ENCODE results near the gene DOCK4.

Gene DOCK4

DNA sequence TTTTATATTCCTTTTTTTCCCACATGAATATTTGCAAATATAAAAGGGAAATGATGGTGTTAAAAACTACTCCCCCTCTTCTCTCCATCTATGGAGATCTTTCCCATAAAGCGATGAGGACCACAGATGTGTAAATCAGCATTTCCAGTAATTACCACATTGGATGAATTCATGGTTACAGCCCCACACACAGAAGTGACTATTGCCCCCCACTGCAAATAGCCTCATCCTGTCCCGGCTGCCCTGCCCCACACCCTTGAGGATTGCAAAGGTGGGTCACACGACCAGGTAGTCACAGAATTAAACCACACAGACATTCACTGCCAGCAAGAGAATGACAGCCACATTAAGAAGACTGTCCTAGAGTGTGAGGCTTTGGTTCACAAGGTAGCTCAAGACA is 145.1 kb downstream of the DOCK4 start:
- no peak overlapping the region for H3K4me3 ChIP-seq
- intact Hi-C loops (cut with DNase I; ENCODE audit: low total_unique reads), result no loop called here
- no peak overlapping the region for H3K27ac ChIP-seq
- no peaks in the 10 kb centered on the region for H3K27me3 ChIP-seq
- no peaks in the 10 kb centered on the region for H3K9me3 ChIP-seq
- no peak for DNase-seq
- TF ChIP-seq, protein P1, sequence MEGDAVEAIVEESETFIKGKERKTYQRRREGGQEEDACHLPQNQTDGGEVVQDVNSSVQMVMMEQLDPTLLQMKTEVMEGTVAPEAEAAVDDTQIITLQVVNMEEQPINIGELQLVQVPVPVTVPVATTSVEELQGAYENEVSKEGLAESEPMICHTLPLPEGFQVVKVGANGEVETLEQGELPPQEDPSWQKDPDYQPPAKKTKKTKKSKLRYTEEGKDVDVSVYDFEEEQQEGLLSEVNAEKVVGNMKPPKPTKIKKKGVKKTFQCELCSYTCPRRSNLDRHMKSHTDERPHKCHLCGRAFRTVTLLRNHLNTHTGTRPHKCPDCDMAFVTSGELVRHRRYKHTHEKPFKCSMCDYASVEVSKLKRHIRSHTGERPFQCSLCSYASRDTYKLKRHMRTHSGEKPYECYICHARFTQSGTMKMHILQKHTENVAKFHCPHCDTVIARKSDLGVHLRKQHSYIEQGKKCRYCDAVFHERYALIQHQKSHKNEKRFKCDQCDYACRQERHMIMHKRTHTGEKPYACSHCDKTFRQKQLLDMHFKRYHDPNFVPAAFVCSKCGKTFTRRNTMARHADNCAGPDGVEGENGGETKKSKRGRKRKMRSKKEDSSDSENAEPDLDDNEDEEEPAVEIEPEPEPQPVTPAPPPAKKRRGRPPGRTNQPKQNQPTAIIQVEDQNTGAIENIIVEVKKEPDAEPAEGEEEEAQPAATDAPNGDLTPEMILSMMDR (IDR thresholded peaks at IDR 0.05), result no peak
- no peaks in the 10 kb centered on the region for H3K4me1 ChIP-seq
- H3K36me3 ChIP-seq, result no peaks in the 10 kb centered on the region

DNA sequence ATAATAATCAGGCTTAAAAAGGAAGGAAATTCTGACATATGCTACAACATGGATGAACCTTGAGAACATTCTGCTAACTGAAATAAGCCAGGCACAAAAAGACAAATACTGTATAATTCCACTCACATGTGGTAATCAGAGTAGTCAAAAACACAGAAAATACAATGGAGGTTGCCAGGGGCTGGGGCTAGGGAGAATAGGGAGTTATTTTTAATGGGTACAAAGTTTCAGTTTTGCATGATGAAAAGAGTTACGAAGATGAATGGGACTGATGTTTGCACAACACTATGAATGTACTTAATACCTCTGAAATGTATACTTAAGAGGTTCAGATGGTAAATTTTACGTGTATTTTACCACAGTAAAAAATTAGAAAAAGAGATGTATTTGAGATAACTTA is 145.6 kb downstream of the DOCK4 start:
- intact Hi-C loops (cut with DNase I; ENCODE audit: low total_unique reads), result no loop called here
- TF ChIP-seq, protein P1 (IDR thresholded peaks at IDR 0.05), result no peak
- Histone ChIP-seq H3K27ac (no peak overlapping the region), H3K9me3 (no peaks in the 10 kb centered on the region), H3K36me3 (no peaks in the 10 kb centered on the region), H3K4me3 (no peak overlapping the region), H3K4me1 (no peaks in the 10 kb centered on the region), H3K27me3 (no peaks in the 10 kb centered on the region)
- no peak for DNase-seq

DNA sequence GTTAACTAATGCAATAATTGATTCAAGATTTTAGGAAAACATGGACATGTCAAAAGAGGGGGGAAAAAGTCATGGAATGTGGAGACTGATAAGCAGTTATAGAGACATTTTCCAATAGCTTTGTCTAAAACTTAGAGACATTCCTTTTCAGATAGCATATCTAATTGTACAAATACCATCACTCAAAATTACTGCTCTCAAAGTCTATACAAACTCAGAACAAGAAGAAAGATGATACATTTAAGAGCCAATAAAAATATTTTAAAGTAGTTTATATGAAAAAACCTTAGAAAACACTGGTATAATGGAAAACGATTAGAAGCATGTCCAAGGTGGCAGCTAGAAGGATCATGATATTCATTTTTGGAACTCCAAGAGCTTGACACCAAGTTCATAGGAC is 146.5 kb downstream of the DOCK4 start:
- intact Hi-C loops (cut with DNase I; ENCODE audit: low total_unique reads), result no loop called here
- Histone ChIP-seq H3K4me3 (no peak overlapping the region), H3K36me3 (no peaks in the 10 kb centered on the region), H3K9me3 (no peaks in the 10 kb centered on the region), H3K27me3 (no peaks in the 10 kb centered on the region), H3K27ac (no peak overlapping the region), H3K4me1 (no peaks in the 10 kb centered on the region)
- TF ChIP-seq, protein P1 (IDR thresholded peaks at IDR 0.05), result no peak
- no peak for DNase-seq

DNA sequence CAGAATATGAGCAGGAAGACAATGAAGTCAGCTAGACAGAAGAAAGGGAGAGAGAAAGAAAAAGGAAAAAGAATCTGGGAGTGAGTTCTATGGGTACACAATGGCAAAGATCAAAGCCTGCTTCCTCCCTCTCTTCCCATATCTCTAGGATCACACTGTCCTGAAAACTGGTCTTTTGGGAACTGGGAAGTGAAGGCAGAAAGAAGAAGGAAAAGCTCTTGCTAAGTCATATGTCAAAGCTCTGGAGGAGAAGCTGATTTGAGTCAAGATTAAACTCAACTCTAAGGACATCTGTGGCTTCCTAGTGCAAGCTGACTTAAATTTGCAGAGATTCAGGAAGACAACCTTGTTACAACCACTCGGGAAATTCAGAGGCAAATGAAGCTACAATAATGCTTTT is 147.5 kb downstream of the DOCK4 start:
- intact Hi-C loops (cut with DNase I; ENCODE audit: low total_unique reads), result no loop called here
- no peaks in the 10 kb centered on the region for H3K27me3 ChIP-seq

DNA sequence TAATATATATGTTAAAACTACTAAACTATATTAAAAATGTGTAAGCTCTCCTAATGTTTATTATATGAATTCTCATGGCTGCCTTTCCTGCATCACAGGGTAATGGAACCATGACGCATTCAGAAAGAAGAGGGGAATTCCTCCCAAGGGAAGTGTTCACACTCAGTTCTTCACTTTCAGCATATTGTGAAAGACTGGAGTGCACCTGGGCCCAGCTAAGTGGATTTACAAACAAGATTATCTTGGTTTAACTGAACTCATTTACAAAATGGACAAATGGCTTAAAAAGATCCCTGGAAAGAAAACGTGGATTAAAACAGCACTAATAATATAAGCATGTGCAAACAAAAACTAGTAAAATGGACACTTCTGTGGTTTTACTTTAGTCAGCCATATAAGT is 149.8 kb downstream of the DOCK4 start:
- DNase-seq, result no peak
- Histone ChIP-seq H3K27me3 (no peaks in the 10 kb centered on the region), H3K36me3 (no peaks in the 10 kb centered on the region), H3K4me3 (no peak overlapping the region), H3K9me3 (no peaks in the 10 kb centered on the region), H3K4me1 (no peaks in the 10 kb centered on the region), H3K27ac (no peak overlapping the region)
- TF ChIP-seq, protein P1 (IDR thresholded peaks at IDR 0.05), result no peak
- intact Hi-C loops (cut with DNase I; ENCODE audit: low total_unique reads), result no loop called here

More for the DNA sequence above, 147.5 kb downstream of the DOCK4 start:
- Histone ChIP-seq H3K36me3 (no peaks in the 10 kb centered on the region), H3K9me3 (no peaks in the 10 kb centered on the region), H3K4me1 (no peaks in the 10 kb centered on the region), H3K27ac (no peak overlapping the region), H3K4me3 (no peak overlapping the region)
- DNase-seq, result no peak
- TF ChIP-seq, protein P1 (IDR thresholded peaks at IDR 0.05), result no peak

DNA sequence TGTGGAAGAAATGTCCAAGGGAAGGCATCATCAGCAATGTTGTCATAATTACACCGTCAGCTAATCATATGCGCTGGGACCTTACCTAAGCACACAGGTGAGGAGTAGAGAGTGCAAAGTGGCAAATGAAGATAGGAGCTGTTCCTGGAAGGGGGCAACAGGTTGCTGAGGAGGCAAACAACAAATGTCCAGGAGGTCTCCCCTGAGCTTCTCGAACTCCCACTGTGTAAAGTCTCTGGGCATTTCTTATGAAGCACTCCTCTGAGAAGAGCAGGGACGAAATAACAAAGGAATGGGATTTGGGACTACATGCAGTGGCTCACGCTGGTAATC is 152.5 kb downstream of the DOCK4 start:
- TF ChIP-seq, protein P1 (IDR thresholded peaks at IDR 0.05), result no peak
- no peaks in the 10 kb centered on the region for H3K9me3 ChIP-seq
- no peak for DNase-seq
- no peak overlapping the region for H3K4me3 ChIP-seq
- H3K4me1 ChIP-seq, result no peaks in the 10 kb centered on the region
- no peak overlapping the region for H3K27ac ChIP-seq
- no peaks in the 10 kb centered on the region for H3K27me3 ChIP-seq
- intact Hi-C loops (cut with DNase I; ENCODE audit: low total_unique reads), result no loop called here
- no peaks in the 10 kb centered on the region for H3K36me3 ChIP-seq
